ENCODE results near the gene PDE10A.

- no peak for TF ChIP-seq CTCF (IDR thresholded peaks at IDR 0.05; ENCODE audit: poor library complexity)
- no peak for TF ChIP-seq EZH2phosphoT487 (IDR thresholded peaks at IDR 0.05; ENCODE audit: low read depth, severe bottlenecking, unreplicated experiment)
- TF ChIP-seq EZH2 (IDR thresholded peaks at IDR 0.05; ENCODE audit: borderline replicate concordance), result no peak
Measured at GRCh38 chr6:165300422-165300936, 362.6 kb downstream of the PDE10A start.
